ENCODE data around the gene KCTD12. TPM values are rescaled to one million over a fixed set of nuclear protein-coding genes. Genes with fewer than 3 reads are reported as not detected.

KCTD12 gene
- total and polyA plus RNA-seq, 2 of the 13 experiments (the other 11 are each of a cell fraction or from before 2014, with no cell fraction given): not detected

GRCh38 chr13:76879883-76880270, 6.3 kb downstream of the KCTD12 start:
- POLR2A ChIA-PET: no interaction called here
- H3K4me1 ChIP-seq (ENCODE audit: insufficient read depth, low read length): no peaks in the 10 kb centered on the region
- H3K27ac ChIP-seq (ENCODE audit: extremely low read length, insufficient read depth, low read length): no peak overlapping the region
- no peak for FAIRE-seq
- no peaks in the 10 kb centered on the region for H4K20me1 ChIP-seq (ENCODE audit: insufficient read depth, low read length)
- CTCF ChIA-PET (ENCODE audit: low intra/inter-chr PET ratio, low total read pairs): no interaction called here
- no peaks in the 10 kb centered on the region for H3K9me3 ChIP-seq (ENCODE audit: low read length)
- DNase-seq (ENCODE audit: low spot score): no peak
- no peak overlapping the region for H2AFZ ChIP-seq (ENCODE audit: low read length)
- no peak overlapping the region for H3K4me3 ChIP-seq (replicated peaks in 1 of 3; ENCODE audit: insufficient read depth in 1 of 3, low read depth in 2 of 3, low read length in 3 of 3)
- BruUV-seq (replicated peaks): no TSS peak
- ATAC-seq: no peak
- 0% methylated on average over 3 of the region's 3 CpGs for WGBS (ENCODE audit: low lambda C conversion rate)
- no peaks in the 10 kb centered on the region for H3K79me2 ChIP-seq (ENCODE audit: insufficient read depth, low read length)
- H3K36me3 ChIP-seq (replicated peaks in 1 of 2; ENCODE audit: control insufficient read depth in 1 of 2, insufficient read depth in 2 of 2, low read length in 2 of 2): no peaks in the 10 kb centered on the region
- H3K9ac ChIP-seq (ENCODE audit: insufficient read depth, low read depth, low read length): no peak overlapping the region
- intact Hi-C loops (cut with micrococcal nuclease; ENCODE audit: unreplicated experiment): no loop called here
- H3K4me2 ChIP-seq (ENCODE audit: low read depth, low read length): no peak overlapping the region
- in situ Hi-C loops (cut with HindIII; ENCODE audit: extremely low pct_ligation_motif_present, low pct_unique_long_range_greater_than_20kb): no loop called here
- H3K27me3 ChIP-seq (ENCODE audit: control insufficient read depth in 1 of 2, insufficient read depth in 2 of 2, low read length in 2 of 2): peaks cover 0 to 22% of the 10 kb centered on the region in 2 experiments; a peak in 3 of 5 replicates
- TF ChIP-seq PRMT3 (CRISPR knock-in tag; IDR thresholded peaks at IDR 0.05; ENCODE audit: borderline replicate concordance, low read depth) (no peak), SUZ12 (IDR thresholded peaks at IDR 0.05; ENCODE audit: low read depth, low read length) (no peak), HMGXB4 (CRISPR knock-in tag; IDR thresholded peaks at IDR 0.05; ENCODE audit: borderline replicate concordance in 1 of 2, low read depth in 1 of 2) (no peak), HDAC2 (CRISPR knock-in tag; IDR thresholded peaks at IDR 0.05) (no peak), KDM3A (CRISPR knock-in tag; IDR thresholded peaks at IDR 0.05; ENCODE audit: low read depth) (no peak), ATF5 (CRISPR knock-in tag; IDR thresholded peaks at IDR 0.05; ENCODE audit: low read depth) (no peak), FOXA1 (IDR thresholded peaks at IDR 0.05) (no peak), FOXA1 (CRISPR knock-in tag; IDR thresholded peaks at IDR 0.05) (no peak), ZNF383 (CRISPR knock-in tag; IDR thresholded peaks at IDR 0.05; ENCODE audit: borderline replicate concordance) (no peak)
- TF ChIP-seq, protein P1, sequence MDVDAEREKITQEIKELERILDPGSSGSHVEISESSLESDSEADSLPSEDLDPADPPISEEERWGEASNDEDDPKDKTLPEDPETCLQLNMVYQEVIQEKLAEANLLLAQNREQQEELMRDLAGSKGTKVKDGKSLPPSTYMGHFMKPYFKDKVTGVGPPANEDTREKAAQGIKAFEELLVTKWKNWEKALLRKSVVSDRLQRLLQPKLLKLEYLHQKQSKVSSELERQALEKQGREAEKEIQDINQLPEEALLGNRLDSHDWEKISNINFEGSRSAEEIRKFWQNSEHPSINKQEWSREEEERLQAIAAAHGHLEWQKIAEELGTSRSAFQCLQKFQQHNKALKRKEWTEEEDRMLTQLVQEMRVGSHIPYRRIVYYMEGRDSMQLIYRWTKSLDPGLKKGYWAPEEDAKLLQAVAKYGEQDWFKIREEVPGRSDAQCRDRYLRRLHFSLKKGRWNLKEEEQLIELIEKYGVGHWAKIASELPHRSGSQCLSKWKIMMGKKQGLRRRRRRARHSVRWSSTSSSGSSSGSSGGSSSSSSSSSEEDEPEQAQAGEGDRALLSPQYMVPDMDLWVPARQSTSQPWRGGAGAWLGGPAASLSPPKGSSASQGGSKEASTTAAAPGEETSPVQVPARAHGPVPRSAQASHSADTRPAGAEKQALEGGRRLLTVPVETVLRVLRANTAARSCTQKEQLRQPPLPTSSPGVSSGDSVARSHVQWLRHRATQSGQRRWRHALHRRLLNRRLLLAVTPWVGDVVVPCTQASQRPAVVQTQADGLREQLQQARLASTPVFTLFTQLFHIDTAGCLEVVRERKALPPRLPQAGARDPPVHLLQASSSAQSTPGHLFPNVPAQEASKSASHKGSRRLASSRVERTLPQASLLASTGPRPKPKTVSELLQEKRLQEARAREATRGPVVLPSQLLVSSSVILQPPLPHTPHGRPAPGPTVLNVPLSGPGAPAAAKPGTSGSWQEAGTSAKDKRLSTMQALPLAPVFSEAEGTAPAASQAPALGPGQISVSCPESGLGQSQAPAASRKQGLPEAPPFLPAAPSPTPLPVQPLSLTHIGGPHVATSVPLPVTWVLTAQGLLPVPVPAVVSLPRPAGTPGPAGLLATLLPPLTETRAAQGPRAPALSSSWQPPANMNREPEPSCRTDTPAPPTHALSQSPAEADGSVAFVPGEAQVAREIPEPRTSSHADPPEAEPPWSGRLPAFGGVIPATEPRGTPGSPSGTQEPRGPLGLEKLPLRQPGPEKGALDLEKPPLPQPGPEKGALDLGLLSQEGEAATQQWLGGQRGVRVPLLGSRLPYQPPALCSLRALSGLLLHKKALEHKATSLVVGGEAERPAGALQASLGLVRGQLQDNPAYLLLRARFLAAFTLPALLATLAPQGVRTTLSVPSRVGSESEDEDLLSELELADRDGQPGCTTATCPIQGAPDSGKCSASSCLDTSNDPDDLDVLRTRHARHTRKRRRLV (CRISPR knock-in tag; IDR thresholded peaks at IDR 0.05): no peak
